ENCODE results near the gene PHOX2A.

PHOX2A gene

GRCh38 chr11:72235351-72236057, 8.5 kb downstream of the PHOX2A start:
- in situ Hi-C loops (cut with HindIII; ENCODE audit: low sequenced_read_pairs): no loop called here

GRCh38 chr11:72234920-72235319, 9.1 kb downstream of the PHOX2A start:
- in situ Hi-C loops (cut with HindIII; ENCODE audit: low sequenced_read_pairs): no loop called here

- in situ Hi-C loops (cut with HindIII; ENCODE audit: low sequenced_read_pairs): no loop called here
These were observed 9.5 kb downstream of the PHOX2A start for GRCh38 chr11:72234514-72234830.

- in situ Hi-C loops (cut with HindIII; ENCODE audit: low sequenced_read_pairs): no loop called here
These were observed 10.0 kb downstream of the PHOX2A start for GRCh38 chr11:72233773-72234513.

GRCh38 chr11:72233056-72233772, 10.8 kb downstream of the PHOX2A start:
- in situ Hi-C loops (cut with HindIII; ENCODE audit: low sequenced_read_pairs): no loop called here

- in situ Hi-C loops (cut with HindIII; ENCODE audit: low sequenced_read_pairs): no loop called here
These were observed 11.5 kb downstream of the PHOX2A start for GRCh38 chr11:72232260-72233055.

- in situ Hi-C loops (cut with HindIII; ENCODE audit: low sequenced_read_pairs): no loop called here
These were observed 12.3 kb downstream of the PHOX2A start for GRCh38 chr11:72231396-72232259.

- in situ Hi-C loops (cut with HindIII; ENCODE audit: low sequenced_read_pairs): no loop called here
These were observed 13.1 kb downstream of the PHOX2A start for GRCh38 chr11:72230764-72231365.

- in situ Hi-C loops (cut with HindIII; ENCODE audit: low sequenced_read_pairs): no loop called here
These were observed 13.8 kb downstream of the PHOX2A start for GRCh38 chr11:72229925-72230763.

GRCh38 chr11:72229336-72229924, 14.5 kb downstream of the PHOX2A start:
- in situ Hi-C loops (cut with HindIII; ENCODE audit: low sequenced_read_pairs): no loop called here

- in situ Hi-C loops (cut with HindIII; ENCODE audit: low sequenced_read_pairs): no loop called here
These were observed 15.1 kb downstream of the PHOX2A start for GRCh38 chr11:72228844-72229231.

GRCh38 chr11:72228229-72228843, 15.6 kb downstream of the PHOX2A start:
- in situ Hi-C loops (cut with HindIII; ENCODE audit: low sequenced_read_pairs): no loop called here

- in situ Hi-C loops (cut with HindIII; ENCODE audit: low sequenced_read_pairs): no loop called here
These were observed 16.4 kb downstream of the PHOX2A start for GRCh38 chr11:72227316-72228228.

GRCh38 chr11:72226701-72227100, 17.3 kb downstream of the PHOX2A start:
- in situ Hi-C loops (cut with HindIII; ENCODE audit: low sequenced_read_pairs): no loop called here

- in situ Hi-C loops (cut with HindIII; ENCODE audit: low sequenced_read_pairs): no loop called here
These were observed 18.5 kb downstream of the PHOX2A start for GRCh38 chr11:72225411-72225951.

GRCh38 chr11:72224564-72225410, 19.2 kb downstream of the PHOX2A start, which contains the start of gene INPPL1:
TSS of gene INPPL1 (plus strand) at chr11:72224767. CDS start at chr11:72224985, 218 bp downstream.
- in situ Hi-C loops (cut with HindIII; ENCODE audit: low sequenced_read_pairs): no loop called here

All from endothelial cell of hepatic sinusoid (primary cell).